Common myeloid progenitor, CD34-positive (primary cell): ENCODE data around the gene SUGCT.

Experiments
- CTCF ChIA-PET: fragments of 350-600 bp; sonication (Branson Sonifier 250); formaldehyde crosslinking; loops from one replicate; lab custom pipeline; 2021; ENCODE audit warnings: antibody characterized with exemption; lab: Charles Lee
- POLR2A ChIA-PET: fragments of 350-600 bp; sonication (Branson Sonifier 250); formaldehyde crosslinking; loops from one replicate; lab custom pipeline; 2021; ENCODE audit warnings: antibody characterized with exemption; lab: Charles Lee
- DNase-seq, 3 donors: peaks; one replicate each; pipeline versions ENCODE4 v3.0.0 to v3.0.0-alpha.2; 2013
- H3K27ac ChIP-seq, 2 experiments: 1 replicate in 1 of 2; 2 replicates in 1 of 2; pipeline ENCODE4 v1.7.0; 2013; ENCODE audit warnings: inconsistent platforms in 2 of 2, low read length in 2 of 2, mild to moderate bottlenecking in 2 of 2, low read depth in 1 of 2, moderate library complexity in 1 of 2; ENCODE audit not compliant: severe bottlenecking in 2 of 2, insufficient read depth in 1 of 2, poor library complexity in 1 of 2
- H3K27me3 ChIP-seq, 5 experiments: replicated peaks in 2 of 5; 1 replicate in 3 of 5; 2 replicates in 2 of 5; pipeline versions ENCODE4 v1.6.1 to v1.7.0; 2013; ENCODE audit warnings: low read length in 4 of 5, mild to moderate bottlenecking in 2 of 5, moderate library complexity in 2 of 5, inconsistent platforms in 1 of 5; ENCODE audit not compliant: insufficient read depth in 5 of 5, control insufficient read depth in 4 of 5
- H3K36me3 ChIP-seq, 4 experiments: 1 replicate in 2 of 4; 2 replicates in 2 of 4; pipeline versions ENCODE4 v1.6.1 to v1.7.0; 2013; ENCODE audit warnings: low read length in 3 of 4, control low read depth in 1 of 4, mild to moderate bottlenecking in 1 of 4; ENCODE audit not compliant: control insufficient read depth in 4 of 4, insufficient read depth in 4 of 4
- H3K4me1 ChIP-seq, 4 experiments: 1 replicate in 3 of 4; 2 replicates in 1 of 4; pipeline versions ENCODE4 v1.6.1 to v1.7.1; 2013; ENCODE audit warnings: low read length in 3 of 4, mild to moderate bottlenecking in 3 of 4, control low read depth in 1 of 4, inconsistent platforms in 1 of 4, moderate library complexity in 1 of 4; ENCODE audit not compliant: control insufficient read depth in 4 of 4, insufficient read depth in 4 of 4; ENCODE audit errors: control extremely low read depth in 1 of 4
- H3K4me3 ChIP-seq, 7 experiments: 1 replicate in 4 of 7; 2 replicates in 3 of 7; pipeline versions ENCODE4 v1.5.1 to v1.7.0; 2013; ENCODE audit warnings: mild to moderate bottlenecking in 7 of 7, low read length in 6 of 7, moderate library complexity in 6 of 7, inconsistent platforms in 2 of 7, low read depth in 2 of 7, control low read depth in 1 of 7; ENCODE audit not compliant: insufficient read depth in 4 of 7, control insufficient read depth in 1 of 7; ENCODE audit errors: extremely low read depth in 1 of 7
- H3K9me3 ChIP-seq, 5 experiments: 1 replicate in 4 of 5; 2 replicates in 1 of 5; pipeline versions ENCODE4 v1.6.1 to v1.7.1; 2013; ENCODE audit warnings: low read length in 4 of 5, mild to moderate bottlenecking in 2 of 5, inconsistent platforms in 1 of 5, low read depth in 1 of 5, moderate library complexity in 1 of 5; ENCODE audit not compliant: control insufficient read depth in 4 of 5, insufficient read depth in 2 of 5; ENCODE audit errors: control extremely low read depth in 1 of 5
- WGBS: methylation state at CpG from one replicate; pipeline ENCODE4 v1.1.5; 2013; ENCODE audit not compliant: insufficient coverage; 5-methylcytosine and 5-hydroxymethylcytosine counted together

The SUGCT gene

DNA sequence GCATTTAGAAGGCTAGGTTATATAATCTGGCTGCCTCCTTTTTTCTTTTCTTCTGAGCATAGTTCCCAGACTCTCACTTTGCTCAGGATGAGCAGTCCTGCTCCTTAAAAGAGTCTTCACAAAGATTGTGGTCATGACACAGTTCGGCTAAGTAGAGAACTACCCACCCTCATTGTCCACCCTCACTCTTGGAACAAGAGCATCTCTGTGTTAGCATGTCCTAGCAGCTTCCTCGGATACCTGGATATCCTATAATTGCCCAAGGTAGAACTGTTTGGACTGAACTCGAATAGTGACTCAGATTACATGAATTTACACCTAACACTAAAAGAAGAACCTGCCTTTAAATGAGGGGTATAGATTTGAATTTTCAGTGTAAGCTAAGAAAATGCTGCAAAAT lies 572.0 kb downstream of the SUGCT start:
- no peaks in the 10 kb centered on the region for H3K36me3 ChIP-seq
- ChIA-PET POLR2A (no interaction called here), CTCF (no interaction called here)
- H3K27ac ChIP-seq, result no peak overlapping the region
- peaks cover 0 to 8% (median 0%) of the 10 kb centered on the region in 4 experiments for H3K4me1 ChIP-seq
- no peak overlapping the region for H3K4me3 ChIP-seq
- H3K27me3 ChIP-seq, result peaks cover 0 to 2% (median 0%) of the 10 kb centered on the region in 5 experiments
- no peak for DNase-seq
- 100% methylated on average over 1 of the region's 3 CpGs for WGBS
- no peaks in the 10 kb centered on the region for H3K9me3 ChIP-seq

DNA sequence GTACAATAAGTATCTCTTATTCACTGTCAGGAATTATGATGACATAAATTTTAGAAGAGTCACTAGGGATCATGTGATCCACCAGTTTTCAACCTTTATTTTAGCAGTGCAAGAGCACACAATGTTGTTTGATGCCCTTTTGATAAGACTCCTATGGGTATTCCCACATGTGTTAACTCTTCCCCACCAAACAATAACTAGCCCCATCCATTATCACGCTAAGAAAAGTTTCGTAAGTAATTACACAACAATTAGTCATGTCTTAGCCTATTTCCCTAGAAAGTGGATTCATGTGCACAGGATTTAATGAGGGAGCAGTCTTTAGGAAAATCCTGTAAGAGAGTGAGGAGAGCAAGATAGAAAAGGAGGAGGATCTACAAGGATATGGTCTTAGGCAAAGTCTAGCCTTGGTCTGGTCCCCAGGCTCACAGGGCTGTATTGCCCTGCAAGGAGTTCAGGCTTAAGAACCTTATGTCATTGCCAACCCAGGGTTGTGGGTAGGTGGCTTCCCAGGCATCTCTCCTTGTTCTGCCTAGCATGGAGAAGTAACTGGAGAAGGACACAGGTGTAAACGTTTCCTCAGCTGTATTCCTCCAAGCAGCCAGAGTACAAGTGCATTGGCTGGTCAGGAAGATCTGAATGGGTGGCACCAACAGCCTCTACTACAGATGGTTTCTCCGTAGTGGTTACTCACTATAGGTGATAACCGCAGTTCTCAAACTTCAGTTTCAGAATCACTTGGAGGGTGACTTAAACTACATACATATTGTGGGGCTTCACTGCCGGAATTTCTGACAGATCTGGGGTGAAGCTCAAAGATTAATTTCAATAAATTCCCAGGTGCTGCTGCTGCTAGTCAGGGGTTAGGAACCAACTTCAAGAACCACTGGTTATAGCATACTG lies 574.5 kb downstream of the SUGCT start:
- Histone ChIP-seq H3K4me1 (no peaks in the 10 kb centered on the region), H3K36me3 (no peaks in the 10 kb centered on the region), H3K27ac (no peak overlapping the region), H3K9me3 (no peaks in the 10 kb centered on the region), H3K27me3 (peaks cover 0 to 2% (median 0%) of the 10 kb centered on the region in 5 experiments), H3K4me3 (no peak overlapping the region)
- ChIA-PET CTCF (no interaction called here), POLR2A (no interaction called here)
- DNase-seq, result no peak
- 96% methylated on average over 3 of the region's 6 CpGs for WGBS

DNA sequence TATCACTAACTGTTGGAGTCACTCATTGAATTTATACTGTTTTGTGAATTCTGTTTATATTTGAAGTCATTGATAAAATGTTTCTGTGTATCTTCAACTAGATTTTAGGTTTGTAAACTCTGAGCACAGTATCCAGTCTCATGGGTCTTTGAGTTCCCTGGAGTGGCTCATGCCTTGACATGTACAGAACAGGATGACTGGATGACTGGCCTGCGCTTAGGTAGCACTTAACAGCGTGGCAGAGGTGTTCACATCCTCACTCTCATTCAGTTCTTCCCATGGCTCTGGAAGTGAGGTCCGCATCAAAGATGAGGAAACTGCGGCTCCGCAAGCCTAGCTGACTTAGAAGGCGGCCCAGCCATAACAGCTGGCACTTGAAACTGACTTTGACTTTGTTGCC lies 576.9 kb downstream of the SUGCT start:
- POLR2A ChIA-PET, result no interaction called here
- WGBS, result 100% methylated on average over 6 of the region's 6 CpGs
- H3K36me3 ChIP-seq, result no peaks in the 10 kb centered on the region
- DNase-seq, result no peak
- H3K27ac ChIP-seq, result no peak overlapping the region
- H3K4me3 ChIP-seq, result no peak overlapping the region
- no peaks in the 10 kb centered on the region for H3K9me3 ChIP-seq
- CTCF ChIA-PET, result no interaction called here
- H3K27me3 ChIP-seq, result peaks cover 0 to 5% (median 0%) of the 10 kb centered on the region in 5 experiments
- no peaks in the 10 kb centered on the region for H3K4me1 ChIP-seq

DNA sequence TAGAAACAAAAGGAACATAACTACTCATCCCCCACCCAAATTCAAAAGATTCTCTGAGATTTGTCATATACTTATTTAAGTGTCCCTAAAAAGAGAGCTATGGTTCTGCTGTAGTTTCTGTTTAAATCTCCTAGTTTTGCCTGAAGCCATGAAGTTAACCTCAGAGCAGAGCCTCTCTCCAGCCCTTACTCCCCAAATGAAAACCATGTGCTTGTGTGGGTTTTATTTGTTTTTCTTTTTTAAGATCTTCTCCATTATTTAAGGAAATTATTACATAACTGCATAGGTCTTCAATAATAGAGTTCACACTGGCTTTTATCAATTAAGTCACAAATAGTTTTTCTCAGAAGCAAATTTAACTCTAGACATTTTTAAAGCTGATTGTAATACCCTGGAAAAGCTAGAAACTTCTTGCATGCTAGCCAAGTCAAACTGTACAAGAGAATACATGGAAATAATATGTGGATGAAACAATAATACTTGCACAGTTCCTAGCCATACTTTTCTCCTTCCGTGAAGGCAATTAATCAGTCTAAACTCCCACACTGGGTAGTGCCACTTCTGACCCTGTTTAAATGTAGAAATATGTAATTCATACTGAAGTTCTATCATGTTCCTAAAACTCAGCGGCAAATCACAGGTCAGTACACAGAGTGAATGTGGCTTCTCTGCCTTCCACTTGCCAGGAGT lies 579.7 kb downstream of the SUGCT start:
- ChIA-PET CTCF (interaction anchor here (0.7 kb wide), 1 partner anchor 11 kb away, joined by 3 read pairs; no protein-coding TSS in a partner anchor), POLR2A (no interaction called here)
- no peak overlapping the region for H3K4me3 ChIP-seq
- no peak overlapping the region for H3K27ac ChIP-seq
- no peak for DNase-seq
- H3K36me3 ChIP-seq, result no peaks in the 10 kb centered on the region
- WGBS, result no CpG with 5 or more reads among the region's 2 CpGs
- no peaks in the 10 kb centered on the region for H3K4me1 ChIP-seq
- H3K9me3 ChIP-seq, result peaks cover 0 to 2% (median 0%) of the 10 kb centered on the region in 5 experiments
- H3K27me3 ChIP-seq, result peaks cover 0 to 5% (median 0%) of the 10 kb centered on the region in 5 experiments

DNA sequence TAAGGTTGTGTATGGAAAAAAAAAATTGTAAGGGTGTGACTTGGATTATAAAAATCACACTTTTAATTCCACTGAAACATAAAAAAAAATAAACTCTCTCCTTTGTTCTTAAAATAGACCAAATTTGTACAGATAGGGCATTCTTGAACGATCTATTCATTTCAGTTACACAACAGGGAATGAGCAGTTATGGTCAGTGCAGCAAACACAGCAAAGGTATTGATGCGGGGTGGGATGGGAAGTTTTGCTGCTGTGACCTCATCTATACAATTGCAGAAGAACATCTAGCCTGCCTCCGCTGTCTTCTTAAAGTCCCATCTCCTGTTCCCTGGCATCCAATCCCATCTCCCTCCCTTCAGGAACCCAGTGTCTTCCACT lies 580.2 kb downstream of the SUGCT start:
- 100% methylated on average over 2 of the region's 3 CpGs for WGBS
- Histone ChIP-seq H3K4me1 (no peaks in the 10 kb centered on the region), H3K27ac (no peak overlapping the region), H3K36me3 (no peaks in the 10 kb centered on the region), H3K4me3 (no peak overlapping the region), H3K9me3 (peaks cover 0 to 2% (median 0%) of the 10 kb centered on the region in 5 experiments), H3K27me3 (peaks cover 0 to 5% (median 0%) of the 10 kb centered on the region in 5 experiments)
- CTCF ChIA-PET, result interaction anchor here (0.7 kb wide), 1 partner anchor 12 kb away, joined by 3 read pairs; no protein-coding TSS in a partner anchor
- DNase-seq, result no peak
- POLR2A ChIA-PET, result no interaction called here

DNA sequence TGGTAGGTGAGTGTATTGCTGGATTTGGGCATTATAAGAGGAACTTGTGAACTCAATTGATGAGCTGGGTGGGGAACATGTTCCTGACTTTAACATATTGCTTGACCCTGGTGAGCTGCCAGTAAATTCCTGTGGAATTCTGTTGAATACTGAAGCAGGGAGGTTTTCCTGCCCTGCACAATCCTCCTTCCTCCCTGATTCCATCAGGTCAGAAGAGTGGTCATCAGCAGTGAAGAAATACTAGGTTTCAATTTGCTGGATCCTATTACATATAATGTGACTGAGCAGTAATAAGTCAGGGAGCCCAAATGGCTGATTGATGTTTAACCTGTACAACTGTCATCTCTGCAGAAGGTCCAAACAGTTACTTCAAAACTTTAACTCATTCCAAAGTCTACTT lies 581.2 kb downstream of the SUGCT start:
- Histone ChIP-seq H3K9me3 (peaks cover 0 to 2% (median 0%) of the 10 kb centered on the region in 5 experiments), H3K4me3 (no peak overlapping the region), H3K27ac (no peak overlapping the region), H3K4me1 (no peaks in the 10 kb centered on the region), H3K36me3 (no peaks in the 10 kb centered on the region), H3K27me3 (peaks cover 0 to 5% (median 0%) of the 10 kb centered on the region in 5 experiments)
- ChIA-PET CTCF (interaction anchor here (0.6 to 1.1 kb wide), 2 partner anchors 12 to 14 kb away, joined by 3 read pairs; no protein-coding TSS in a partner anchor), POLR2A (no interaction called here)
- DNase-seq, result no peak

DNA sequence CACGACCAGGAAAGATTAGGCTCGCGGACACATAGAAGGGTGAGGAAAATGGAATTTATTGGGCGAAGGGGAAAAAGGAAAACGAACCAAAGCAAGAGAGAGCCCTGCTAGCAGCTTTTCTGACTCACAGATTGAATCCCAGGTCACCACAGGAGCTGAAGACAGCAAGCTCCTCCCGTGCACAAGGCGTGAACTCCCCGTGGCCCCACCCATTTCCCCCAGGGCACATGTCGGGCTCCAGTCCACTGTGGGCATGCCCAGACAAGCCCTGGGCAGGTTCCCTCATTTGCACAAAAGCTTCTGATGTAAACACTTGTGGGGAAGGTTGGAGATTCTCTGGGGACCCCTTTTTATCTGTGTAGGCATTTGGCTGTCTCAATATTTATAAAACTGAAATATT lies 582.4 kb downstream of the SUGCT start:
- no peak for DNase-seq
- POLR2A ChIA-PET, result no interaction called here
- Histone ChIP-seq H3K9me3 (peaks cover 0 to 2% (median 0%) of the 10 kb centered on the region in 5 experiments), H3K4me1 (no peaks in the 10 kb centered on the region), H3K36me3 (no peaks in the 10 kb centered on the region), H3K27me3 (peaks cover 0 to 5% (median 0%) of the 10 kb centered on the region in 5 experiments), H3K27ac (no peak overlapping the region), H3K4me3 (no peak overlapping the region)
- WGBS, result 90% methylated on average over 8 of the region's 9 CpGs
- CTCF ChIA-PET, result no interaction called here
